H1 (cell line): ENCODE measurements around the gene GP2.

Experiments
- EGR1 ChIP-seq: IDR thresholded peaks from 2 replicates; pipeline ENCODE4 v1.6.1; 2011; ENCODE audit warnings: low read depth, low read length, borderline replicate concordance
- EP300 ChIP-seq, 2 experiments: IDR thresholded peaks; 1 replicate in 1 of 2; 2 replicates in 1 of 2; pipeline ENCODE4 v1.6.1; 2011 to 2012; ENCODE audit warnings: low read depth in 2 of 2, low read length in 2 of 2, mild to moderate bottlenecking in 2 of 2, borderline replicate concordance in 1 of 2, inconsistent platforms in 1 of 2, moderate library complexity in 1 of 2

- TF ChIP-seq EGR1 (no peak), EP300 (IDR thresholded peaks at IDR 0.05; ENCODE audit: borderline replicate concordance in 1 of 2, low read depth in 2 of 2, low read length in 2 of 2) (no peak)
Observed at GRCh38 chr16:20260215-20261009, 66.9 kb downstream of the GP2 start.
